ENCODE data around the gene POU2F1.

- TF ChIP-seq CTCF (conservative IDR thresholded peaks at IDR 0.05; ENCODE audit: low read length): no peak
- TF ChIP-seq EZH2phosphoT487 (IDR thresholded peaks at IDR 0.05; ENCODE audit: borderline replicate concordance, low read depth, low read length): no peak
Measured at GRCh38 chr1:167416506-167416905, 195.8 kb downstream of the POU2F1 start.
